GM12864 (cell line): ENCODE measurements around the gene TMEM221.

Experiments used
- DNase-seq: peaks from one replicate; pipeline ENCODE4 v3.0.0-alpha.2; 2011; ENCODE audit warnings: low read depth
- H3K4me3 ChIP-seq: 2 replicates; pipeline ENCODE4 v1.5.1; 2011; ENCODE audit warnings: mild to moderate bottlenecking, low read depth, low read length, control low read depth
- TF ChIP-seq, protein P1 (sequence below): IDR thresholded peaks from 2 replicates; pipeline ENCODE4 v1.5.1; 2011; ENCODE audit warnings: low read depth, mild to moderate bottlenecking, moderate library complexity, low read length, control low read depth, inconsistent platforms; ENCODE audit errors: missing control alignments

Gene TMEM221

DNA sequence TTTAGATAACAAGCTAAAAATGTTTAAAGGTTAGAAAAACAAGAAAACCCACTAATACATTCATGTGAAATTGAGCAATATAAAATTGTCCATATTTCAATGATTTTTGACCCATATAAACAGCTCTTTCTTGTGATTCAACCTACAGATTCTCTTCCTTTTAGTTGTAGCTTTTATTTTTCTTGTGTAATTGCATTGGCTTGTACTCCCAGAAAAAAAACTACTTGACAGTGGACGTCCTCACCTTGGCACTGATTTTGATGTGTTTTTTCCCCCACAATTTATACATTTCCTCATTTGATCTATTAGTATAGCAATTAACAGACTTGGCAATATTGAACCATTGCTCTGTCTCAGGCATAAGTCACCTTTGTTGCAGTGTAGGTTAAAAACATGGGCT lies 59.2 kb downstream of the TMEM221 start:
- DNase-seq, result no peak
- TF ChIP-seq, protein P1, sequence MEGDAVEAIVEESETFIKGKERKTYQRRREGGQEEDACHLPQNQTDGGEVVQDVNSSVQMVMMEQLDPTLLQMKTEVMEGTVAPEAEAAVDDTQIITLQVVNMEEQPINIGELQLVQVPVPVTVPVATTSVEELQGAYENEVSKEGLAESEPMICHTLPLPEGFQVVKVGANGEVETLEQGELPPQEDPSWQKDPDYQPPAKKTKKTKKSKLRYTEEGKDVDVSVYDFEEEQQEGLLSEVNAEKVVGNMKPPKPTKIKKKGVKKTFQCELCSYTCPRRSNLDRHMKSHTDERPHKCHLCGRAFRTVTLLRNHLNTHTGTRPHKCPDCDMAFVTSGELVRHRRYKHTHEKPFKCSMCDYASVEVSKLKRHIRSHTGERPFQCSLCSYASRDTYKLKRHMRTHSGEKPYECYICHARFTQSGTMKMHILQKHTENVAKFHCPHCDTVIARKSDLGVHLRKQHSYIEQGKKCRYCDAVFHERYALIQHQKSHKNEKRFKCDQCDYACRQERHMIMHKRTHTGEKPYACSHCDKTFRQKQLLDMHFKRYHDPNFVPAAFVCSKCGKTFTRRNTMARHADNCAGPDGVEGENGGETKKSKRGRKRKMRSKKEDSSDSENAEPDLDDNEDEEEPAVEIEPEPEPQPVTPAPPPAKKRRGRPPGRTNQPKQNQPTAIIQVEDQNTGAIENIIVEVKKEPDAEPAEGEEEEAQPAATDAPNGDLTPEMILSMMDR, result no peak
- H3K4me3 ChIP-seq, result no peak overlapping the region

DNA sequence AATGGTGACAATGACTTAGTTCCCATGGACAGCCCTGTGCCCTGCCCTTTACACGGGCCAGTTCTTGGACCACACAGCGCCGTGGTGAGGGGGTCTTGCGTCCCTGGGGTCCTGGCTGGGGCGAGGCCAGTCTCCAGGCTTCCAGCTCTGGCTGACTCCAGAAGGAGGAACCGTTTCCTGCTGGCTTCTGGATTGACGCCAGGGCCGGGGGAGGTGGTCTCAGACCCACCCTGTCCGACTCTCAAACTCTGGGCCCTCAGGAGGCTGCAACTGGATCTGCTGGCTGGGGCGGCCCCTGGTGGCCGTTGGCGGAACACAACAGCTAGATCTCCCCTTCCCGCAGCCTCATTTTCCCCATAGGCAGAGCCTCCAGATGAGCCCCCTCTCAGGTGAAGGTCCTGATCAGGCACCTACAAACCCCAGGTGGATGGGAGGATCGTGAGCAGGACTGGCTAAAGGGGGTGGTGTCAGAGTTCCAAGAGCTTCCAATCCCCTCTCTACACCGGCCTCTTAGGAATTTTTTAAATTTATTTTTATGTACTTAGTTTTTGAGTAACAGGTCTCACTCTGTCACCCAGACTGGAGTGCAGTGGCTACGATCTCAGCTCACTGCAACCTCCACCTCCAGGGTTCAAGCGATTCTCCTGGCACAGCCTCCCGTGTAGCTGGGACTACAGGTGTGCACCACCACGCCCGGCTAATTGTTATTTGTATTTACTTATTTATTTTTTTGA lies 62.4 kb downstream of the TMEM221 start:
- no peak overlapping the region for H3K4me3 ChIP-seq
- DNase-seq, result no peak
- TF ChIP-seq, protein P1, result peak; percentile 98
